NCI-H345 treated with DMSO at 0.1 percent for 48 hours (cell line): Measurements from ENCODE around the gene OIT3.

ENCODE experiments used
- DNase-seq: peaks from one replicate; lab custom pipeline; 2025; ENCODE audit not compliant: unreplicated experiment; lab: John Stamatoyannopoulos, UW

Gene OIT3

DNA sequence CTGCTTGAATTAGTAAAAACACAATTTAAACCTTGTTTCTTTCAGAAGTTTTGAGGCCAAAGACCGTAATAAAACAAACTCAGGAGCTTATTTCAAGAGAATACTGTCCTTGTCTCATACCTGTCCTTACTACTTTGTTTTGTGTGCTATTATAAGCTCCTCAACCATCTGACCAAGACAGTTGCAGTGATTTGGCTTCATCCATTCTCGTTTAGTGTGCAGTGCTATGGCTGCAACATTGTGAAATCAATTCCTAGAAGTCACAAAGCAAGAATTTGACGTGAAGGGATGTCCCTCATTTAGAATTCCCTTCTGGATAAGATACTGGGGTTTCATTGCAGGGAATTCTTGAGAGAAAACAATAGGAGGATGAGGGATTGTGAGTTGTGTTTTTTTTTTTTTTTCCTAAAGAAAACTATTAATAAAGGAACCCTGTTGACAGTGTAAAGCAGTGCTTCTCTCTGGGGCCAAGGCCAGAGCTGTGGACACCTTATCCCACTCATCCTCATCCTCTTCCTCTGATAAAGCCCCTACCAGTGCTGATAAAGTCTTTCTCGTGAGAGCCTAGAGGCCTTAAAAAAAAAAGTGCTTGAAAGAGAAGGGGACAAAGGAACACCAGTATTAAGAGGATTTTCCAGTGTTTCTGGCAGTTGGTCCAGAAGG lies at the start of gene OIT3:
Gene OIT3 (plus strand): TSS at position 604 of the 663 bp plus-strand sequence. CDS start 60 bp downstream, outside the sequence.
- no peak for DNase-seq

GRCh38 chr10:72846238-72846637 lies 47.3 kb upstream of the OIT3 start:
- no peak for DNase-seq

DNA sequence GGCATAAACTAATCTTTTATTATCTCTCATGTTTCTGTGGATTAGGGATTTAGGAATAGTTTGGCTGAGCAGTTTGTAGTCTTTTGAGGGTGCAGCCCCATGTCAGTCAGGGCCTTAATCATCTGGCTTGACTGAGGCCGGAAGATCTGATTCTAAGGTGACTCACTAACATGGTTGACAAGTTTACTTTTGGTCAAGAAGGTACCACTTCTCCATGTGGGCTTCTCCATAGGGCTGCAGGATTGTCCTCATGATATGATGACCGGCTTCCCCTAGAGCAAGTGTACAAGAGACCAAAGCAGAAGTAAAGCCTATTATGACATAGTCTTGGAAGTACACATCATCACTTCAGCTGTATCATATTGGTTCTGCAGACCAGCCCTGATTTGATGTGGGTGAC lies 45.9 kb upstream of the OIT3 start:
- DNase-seq, result no peak

GRCh38 chr10:72850861-72851260 lies 42.7 kb upstream of the OIT3 start:
- no peak for DNase-seq

DNA sequence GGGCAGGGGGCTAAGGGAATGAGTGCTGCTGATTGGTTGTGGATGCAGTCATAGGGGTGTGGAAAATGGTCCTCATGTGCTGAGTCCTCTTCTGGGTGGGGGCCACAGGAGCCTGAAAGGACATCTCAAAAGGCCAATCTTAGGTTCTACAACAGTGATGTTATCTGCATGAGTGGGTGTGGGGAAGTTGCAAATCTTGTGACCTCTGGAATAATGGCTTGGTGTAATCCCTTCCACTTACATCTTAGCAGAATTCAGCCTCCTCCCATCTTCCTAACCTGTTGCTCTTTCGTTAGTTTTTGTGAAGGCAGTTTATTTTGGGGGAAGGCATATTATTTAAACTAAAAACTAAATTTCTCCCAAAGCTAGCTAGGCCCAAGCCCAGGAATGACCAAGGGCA lies 42.0 kb upstream of the OIT3 start:
- no peak for DNase-seq

- DNase-seq, result no peak
These were observed 41.0 kb upstream of the OIT3 start for GRCh38 chr10:72852508-72852907.

GRCh38 chr10:72855129-72855528 lies 38.4 kb upstream of the OIT3 start:
- DNase-seq, result no peak

DNA sequence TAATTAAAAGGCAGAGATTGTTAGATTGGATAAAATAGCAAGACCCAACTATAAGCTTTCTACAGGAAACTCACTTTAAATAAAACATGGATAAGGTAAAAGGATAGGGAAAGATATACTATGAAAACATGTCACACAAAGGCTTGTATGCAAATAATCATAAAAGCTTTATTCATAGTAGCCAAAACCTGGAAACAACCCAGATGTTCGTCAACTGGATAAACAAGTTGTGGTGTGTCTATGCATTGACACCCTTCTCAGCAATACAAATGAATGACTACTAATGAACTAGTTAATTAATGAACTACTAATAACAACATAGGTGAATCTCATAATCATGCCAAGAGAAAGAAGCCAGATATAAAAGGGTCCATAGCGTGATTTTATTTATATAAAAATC lies 37.7 kb upstream of the OIT3 start:
- no peak for DNase-seq

DNA sequence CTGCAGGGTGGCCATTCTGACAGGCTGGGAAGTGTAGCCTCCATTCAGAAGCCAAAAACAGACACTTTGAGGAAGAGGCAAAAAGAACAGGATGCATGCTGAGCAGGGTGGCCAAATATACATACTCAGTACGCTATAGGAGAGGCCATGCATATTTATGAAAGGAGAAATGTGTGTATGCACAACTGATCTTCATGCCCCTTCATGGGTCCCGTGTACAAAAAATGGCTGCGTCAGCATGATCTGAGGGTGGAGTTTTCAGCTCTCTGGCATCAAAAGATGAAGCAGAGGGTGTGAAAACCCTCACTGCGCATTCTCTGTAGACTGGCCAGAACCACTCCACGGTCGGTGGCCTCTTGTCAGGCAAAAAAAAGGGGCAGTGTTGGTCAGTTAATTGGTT lies 35.5 kb upstream of the OIT3 start:
- no peak for DNase-seq

GRCh38 chr10:72862957-72863356 lies 30.6 kb upstream of the OIT3 start:
- no peak for DNase-seq

DNA sequence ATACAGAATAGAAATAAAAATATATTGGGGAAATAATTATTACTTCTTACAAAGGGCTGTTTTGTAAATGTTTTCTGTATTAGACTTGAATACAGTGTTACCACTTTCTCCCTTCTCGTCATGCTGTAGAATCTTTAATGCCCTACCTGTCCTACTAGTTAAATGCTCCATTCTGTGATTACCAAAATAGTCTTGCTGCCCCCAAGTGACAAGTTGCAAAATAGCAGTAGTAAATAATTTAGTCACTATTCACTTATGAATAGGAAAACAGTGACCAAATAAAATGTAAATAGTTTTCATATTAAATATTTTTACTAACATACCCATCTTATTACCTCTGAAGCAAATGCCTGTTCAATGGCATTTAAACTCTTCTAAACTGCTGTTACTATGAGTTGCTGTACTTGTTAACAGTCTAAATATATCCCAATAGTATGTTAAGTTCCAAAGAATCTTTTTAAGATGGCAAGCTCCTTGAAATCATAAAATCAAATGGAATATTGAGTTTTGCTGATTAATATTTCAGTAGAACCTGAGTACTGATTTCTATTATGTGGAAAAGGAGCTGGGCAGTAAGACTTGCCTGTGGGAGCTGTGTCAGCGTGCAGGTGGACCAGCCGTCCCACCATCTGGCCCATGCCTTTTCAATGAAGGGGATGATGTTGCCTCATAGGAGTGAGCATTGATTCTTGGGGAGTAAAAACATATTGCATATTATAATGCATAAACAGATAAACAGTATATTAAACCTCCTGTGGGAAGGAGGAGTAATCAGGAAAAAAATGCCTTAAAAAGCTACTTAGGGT lies 18.1 kb upstream of the OIT3 start:
- DNase-seq, result no peak

- DNase-seq, result no peak
These were observed 14.3 kb upstream of the OIT3 start for GRCh38 chr10:72879245-72879644.

GRCh38 chr10:72881291-72881690 lies 12.2 kb upstream of the OIT3 start:
- DNase-seq, result no peak

DNA sequence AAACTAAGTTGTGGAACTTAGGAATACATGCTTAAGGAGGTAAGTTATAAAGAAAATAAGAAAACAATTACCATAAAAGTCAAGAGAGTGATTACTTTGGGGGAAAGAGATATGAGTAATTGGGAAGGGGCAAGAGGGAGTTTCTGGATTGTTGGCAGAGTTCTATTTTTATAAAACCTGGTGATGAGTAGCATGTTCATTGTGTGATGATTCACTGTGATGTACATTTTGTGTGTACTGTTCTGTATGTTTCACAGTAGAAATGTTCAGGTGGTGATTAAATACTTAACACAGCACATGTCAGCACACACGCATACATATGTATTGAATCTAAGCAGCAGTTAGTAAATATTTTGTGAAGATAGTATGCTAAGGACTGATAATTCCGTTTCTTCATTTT lies 9.7 kb upstream of the OIT3 start:
- no peak for DNase-seq

- no peak for DNase-seq
These were observed 7.6 kb upstream of the OIT3 start for GRCh38 chr10:72885953-72886352.

GRCh38 chr10:72886621-72887020 lies 6.9 kb upstream of the OIT3 start:
- DNase-seq, result no peak

DNA sequence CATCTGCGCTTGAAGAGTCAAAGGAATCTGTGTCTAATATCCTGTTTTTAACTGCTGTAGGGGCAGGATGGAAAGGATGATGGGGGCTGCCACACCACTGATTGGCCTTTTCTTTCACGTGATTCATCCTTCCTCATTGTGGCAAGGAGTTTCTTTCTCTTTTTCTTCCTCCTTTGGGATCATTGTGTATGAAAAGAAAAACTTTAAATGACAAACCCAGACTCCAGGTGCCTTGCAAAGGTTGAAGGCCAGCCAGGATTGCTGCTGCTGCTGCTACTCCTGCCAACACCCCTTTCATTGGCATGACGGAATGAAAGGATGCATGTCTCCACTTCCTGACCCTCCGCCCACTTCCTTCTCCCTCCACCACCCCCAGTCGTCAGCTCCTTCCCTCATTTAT lies 6.5 kb upstream of the OIT3 start:
- DNase-seq, result no peak

- no peak for DNase-seq
These were observed 5.3 kb upstream of the OIT3 start for GRCh38 chr10:72888151-72888638.

DNA sequence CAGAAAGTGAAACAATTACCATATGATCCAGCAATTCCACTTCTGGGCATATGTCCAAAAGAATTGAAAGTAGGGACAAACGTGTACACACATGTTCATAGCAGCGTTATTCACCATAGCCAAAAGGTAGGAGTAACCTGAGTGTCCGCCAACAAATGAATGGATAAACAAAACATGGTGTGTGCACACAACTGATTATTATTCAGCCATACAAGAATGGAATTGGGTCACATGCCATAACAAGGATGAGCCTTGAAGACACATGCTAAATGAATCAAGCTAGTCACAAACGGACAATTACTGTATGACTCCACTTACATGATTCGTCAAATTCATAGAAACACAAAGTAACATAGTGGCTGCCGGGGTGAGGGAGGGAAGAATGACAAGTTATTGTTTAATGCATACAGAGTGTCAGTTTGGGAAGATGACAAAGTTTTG lies 4.1 kb upstream of the OIT3 start:
- peak; percentile 84 for DNase-seq

GRCh38 chr10:72890086-72890485 lies 3.5 kb upstream of the OIT3 start:
- DNase-seq, result no peak

DNA sequence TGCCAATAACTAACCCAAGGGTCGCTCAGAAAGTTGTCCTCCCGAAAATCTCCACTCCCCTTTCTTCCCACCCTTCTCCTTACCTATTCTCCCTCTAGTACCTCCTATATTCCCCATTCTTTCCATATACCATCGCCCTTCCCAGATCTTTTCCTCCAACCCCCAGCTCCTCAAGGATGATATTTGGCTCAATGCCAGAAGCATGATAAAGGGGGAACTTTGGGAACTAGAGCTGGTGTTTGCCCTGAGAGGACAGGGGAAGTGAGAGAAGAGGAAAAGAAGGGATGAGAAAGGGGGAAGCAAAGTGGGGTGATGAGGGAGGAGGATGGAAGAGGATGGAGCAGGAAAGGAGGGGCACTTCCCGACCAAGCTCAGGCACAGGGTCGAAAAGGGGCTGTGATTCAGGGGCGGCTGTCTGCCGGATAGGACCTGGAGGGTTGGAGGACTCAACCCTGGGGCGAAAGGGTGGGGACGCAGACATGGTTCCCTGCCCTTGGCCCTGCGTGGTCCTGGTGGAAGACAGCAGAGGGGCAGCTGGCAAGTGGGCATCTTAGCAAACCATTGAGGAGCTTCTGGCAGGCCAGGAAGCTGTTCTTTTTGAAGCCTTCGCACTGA lies 1.8 kb downstream of the OIT3 start:
- no peak for DNase-seq

GRCh38 chr10:72898616-72899015 lies 5.1 kb downstream of the OIT3 start:
- DNase-seq, result no peak
